HL-60 (cell line): Measurements from ENCODE around the gene CFAP100.
A peak's percentile ranks its signal among the peaks of the same experiment; 100 is the strongest.

Experiments used
- DNase-seq, 2 experiments: peaks; one replicate each; pipeline ENCODE4 v3.0.0-alpha.2; 2010 to 2020; ENCODE audit warnings: low read depth in 1 of 2, low spot score in 1 of 2
- H3K27ac ChIP-seq: fragments of 250-450 bp; sonication (Bioruptor Pico); replicated peaks from 2 replicates; pipeline ENCODE4 v1.5.1; 2020; ENCODE audit warnings: mild to moderate bottlenecking, moderate library complexity
- H3K27me3 ChIP-seq: fragments of 250-450 bp; sonication (Bioruptor Pico); 2 replicates; pipeline ENCODE4 v1.5.1; 2021; ENCODE audit warnings: mild to moderate bottlenecking, moderate library complexity; ENCODE audit not compliant: insufficient read depth, poor library complexity, severe bottlenecking
- H3K4me3 ChIP-seq: replicated peaks from 2 replicates; pipeline ENCODE4 v1.5.1; 2011; ENCODE audit warnings: mild to moderate bottlenecking, control low read depth, low read length; ENCODE audit not compliant: insufficient read depth
- CTCF ChIP-seq: IDR thresholded peaks from one replicate; pipeline ENCODE4 v1.5.1; 2011; ENCODE audit warnings: low read length, control low read depth, inconsistent platforms; ENCODE audit not compliant: insufficient read depth
- GABPA ChIP-seq: IDR thresholded peaks from 2 replicates; pipeline ENCODE4 v1.6.1; 2012; ENCODE audit warnings: low read depth
- POLR2AphosphoS5 ChIP-seq: IDR thresholded peaks from 2 replicates; pipeline ENCODE4 v1.6.1; 2012; ENCODE audit warnings: low read depth
- REST ChIP-seq: IDR thresholded peaks from 2 replicates; pipeline ENCODE4 v1.6.1; 2012; ENCODE audit warnings: low read depth; ENCODE audit not compliant: insufficient replicate concordance
- SPI1 ChIP-seq: IDR thresholded peaks from 2 replicates; pipeline ENCODE4 v1.6.1; 2012; ENCODE audit warnings: low read depth, mild to moderate bottlenecking, borderline replicate concordance

Gene CFAP100

GRCh38 chr3:126464494-126464893 lies 69.8 kb downstream of the CFAP100 start:
- DNase-seq, result peak; percentile 37 to 58
- TF ChIP-seq POLR2AphosphoS5 (no peak), SPI1 (peak; percentile 97)
- H3K27me3 ChIP-seq, result no peaks in the 10 kb centered on the region
- H3K27ac ChIP-seq, result no peak overlapping the region
- H3K4me3 ChIP-seq, result no peak overlapping the region

GRCh38 chr3:126464997-126465396 lies 70.3 kb downstream of the CFAP100 start:
- no peak overlapping the region for H3K4me3 ChIP-seq
- peak overlapping the region; percentile 52 for H3K27ac ChIP-seq
- TF ChIP-seq CTCF (no peak), POLR2AphosphoS5 (no peak), REST (no peak), GABPA (no peak), SPI1 (no peak)
- DNase-seq, result no peak
- no peaks in the 10 kb centered on the region for H3K27me3 ChIP-seq

- Histone ChIP-seq H3K27ac (peak overlapping the region; percentile 52), H3K27me3 (no peaks in the 10 kb centered on the region), H3K4me3 (no peak overlapping the region)
- TF ChIP-seq SPI1, result peak; percentile 59; the same call in 1 of the 2 replicates
- no peak for TF ChIP-seq CTCF
- TF ChIP-seq GABPA, result no peak
- TF ChIP-seq POLR2AphosphoS5, result no peak
- TF ChIP-seq REST, result no peak
- peak; percentile 74 to 80 for DNase-seq
These were observed 71.3 kb downstream of the CFAP100 start for GRCh38 chr3:126465928-126466544.

GRCh38 chr3:126466886-126467610 lies 72.3 kb downstream of the CFAP100 start:
- TF ChIP-seq SPI1, result peak; percentile 31; the same call in 1 of the 2 replicates
- TF ChIP-seq CTCF, result no peak
- Histone ChIP-seq H3K27me3 (no peaks in the 10 kb centered on the region), H3K27ac (peak overlapping the region; percentile 52), H3K4me3 (no peak overlapping the region)
- DNase-seq, result peak in 1 of 2 experiments; percentile 67
